Measurements from ENCODE around the gene ZNF398.

GRCh38 chr7:149180722-149181449, 33.6 kb downstream of the ZNF398 start:
- TF ChIP-seq EZH2phosphoT487 (IDR thresholded peaks at IDR 0.05; ENCODE audit: low read depth), result no peak
- no peak for TF ChIP-seq CTCF (IDR thresholded peaks at IDR 0.05; ENCODE audit: low read depth, low read length)

Measured in OCI-LY3 (cell line).